Smooth muscle cell (in vitro differentiated cells): ENCODE data around the gene MEP1B. TPM values are rescaled to one million over a fixed set of nuclear protein-coding genes. Genes with fewer than 3 reads are reported as not detected.
"Not testable (repeated sequence)": the region's sequence is repeated elsewhere in the genome, so short reads cannot be mapped to it uniquely, and the experiment has no call there.

Experiments used
- DNase-seq: peaks from one replicate; lab custom pipeline; 2025; ENCODE audit not compliant: unreplicated experiment; lab: John Stamatoyannopoulos, UW
- H2AFZ ChIP-seq: fragments of 200-600 bp; sonication (generic); 2 replicates; pipeline ENCODE4 v1.6.0; 2016; ENCODE audit warnings: antibody characterized with exemption, low read depth, mild to moderate bottlenecking
- H3F3A ChIP-seq: fragments of 200-600 bp; sonication (generic); 2 replicates; pipeline ENCODE4 v1.6.0; 2017; ENCODE audit warnings: antibody characterized with exemption, low read depth
- H3K27ac ChIP-seq: fragments of 200-600 bp; sonication (generic); 2 replicates; pipeline ENCODE4 v1.5.1; 2016; ENCODE audit warnings: low read depth, mild to moderate bottlenecking
- H3K27me3 ChIP-seq: fragments of 200-600 bp; sonication (generic); 2 replicates; pipeline ENCODE4 v1.6.1; 2016; ENCODE audit warnings: low read depth, mild to moderate bottlenecking
- H3K36me3 ChIP-seq: fragments of 200-600 bp; sonication (generic); 2 replicates; pipeline ENCODE4 v1.5.1; 2016; ENCODE audit warnings: low read depth
- H3K4me1 ChIP-seq: fragments of 200-600 bp; sonication (generic); 2 replicates; pipeline ENCODE4 v1.5.1; 2016; ENCODE audit warnings: low read depth
- H3K4me2 ChIP-seq: fragments of 200-600 bp; sonication (generic); 2 replicates; pipeline ENCODE4 v1.6.0; 2016; ENCODE audit warnings: mild to moderate bottlenecking
- H3K4me3 ChIP-seq: fragments of 200-600 bp; sonication (generic); 2 replicates; pipeline ENCODE4 v1.5.1; 2016; ENCODE audit warnings: mild to moderate bottlenecking
- H3K79me2 ChIP-seq: fragments of 200-600 bp; sonication (generic); 2 replicates; pipeline ENCODE4 v1.6.0; 2016; ENCODE audit warnings: low read depth, mild to moderate bottlenecking
- H3K9ac ChIP-seq: fragments of 200-600 bp; sonication (generic); 2 replicates; pipeline ENCODE4 v1.6.0; 2016; ENCODE audit warnings: low read depth
- H3K9me3 ChIP-seq: fragments of 200-600 bp; sonication (generic); replicated peaks from 2 replicates; pipeline ENCODE4 v1.5.1; 2016; ENCODE audit warnings: low read depth
- H4K20me1 ChIP-seq: fragments of 200-600 bp; sonication (generic); 2 replicates; pipeline ENCODE4 v1.6.0; 2016; ENCODE audit warnings: low read depth
- CTCF ChIP-seq: fragments of 200-600 bp; sonication (generic); IDR thresholded peaks from 2 replicates; pipeline ENCODE4 v1.5.1; 2017; ENCODE audit warnings: borderline replicate concordance, mild to moderate bottlenecking, antibody characterized with exemption; ENCODE audit not compliant: insufficient read depth, poor library complexity, severe bottlenecking
- WGBS: methylation state at CpG from one replicate; pipeline ENCODE4 v1.1.7; 2016; ENCODE audit warnings: low lambda C conversion rate; 5-methylcytosine and 5-hydroxymethylcytosine counted together
- polyA plus RNA-seq: library from polyadenylated mRNA; unstranded; fragments of >200 nt; fragmentation: Nextera tagmentation; extraction: Ambion mirVana; gene quantifications from 2 replicates; pipeline ENCODE4 v1.2.1, GENCODE V29; 2016
- total RNA-seq: library from RNA; depleted of rRNA; stranded (reverse); fragments of >200 nt; gene quantifications from 2 replicates; pipeline ENCODE4 v1.2.3, GENCODE V29; 2014

The MEP1B gene
- total and polyA plus RNA-seq, 2 experiments from 2014 or later: not detected

- Histone ChIP-seq H3K9ac (no peak overlapping the region), H3K27ac (no peak overlapping the region), H3K36me3 (no peaks in the 10 kb centered on the region), H3K79me2 (no peaks in the 10 kb centered on the region), H4K20me1 (no peaks in the 10 kb centered on the region), H3K9me3 (no peaks in the 10 kb centered on the region), H3K27me3 (peaks cover 2% of the 10 kb centered on the region), H2AFZ (no peak overlapping the region), H3K4me1 (no peaks in the 10 kb centered on the region), H3F3A (no peaks in the 10 kb centered on the region), H3K4me3 (no peak overlapping the region), H3K4me2 (no peak overlapping the region)
- TF ChIP-seq CTCF: no peak
- WGBS: 79% methylated on average over 3 of the region's 3 CpGs
- DNase-seq: no peak
These were observed 21.7 kb upstream of the MEP1B start for GRCh38 chr18:32167980-32168730.

GRCh38 chr18:32173654-32174053 is 16.2 kb upstream of the MEP1B start:
- H3K27ac ChIP-seq: no peak overlapping the region
- no peaks in the 10 kb centered on the region for H3K4me1 ChIP-seq
- H3K4me3 ChIP-seq: no peak overlapping the region
- no peak overlapping the region for H2AFZ ChIP-seq
- no peaks in the 10 kb centered on the region for H3K79me2 ChIP-seq
- H3K9me3 ChIP-seq: no peaks in the 10 kb centered on the region
- no peaks in the 10 kb centered on the region for H3K27me3 ChIP-seq
- DNase-seq: no peak
- H3K36me3 ChIP-seq: no peaks in the 10 kb centered on the region
- 87% methylated on average over 3 of the region's 3 CpGs for WGBS
- H4K20me1 ChIP-seq: no peaks in the 10 kb centered on the region
- no peaks in the 10 kb centered on the region for H3F3A ChIP-seq
- H3K4me2 ChIP-seq: no peak overlapping the region
- no peak for TF ChIP-seq CTCF
- no peak overlapping the region for H3K9ac ChIP-seq

GRCh38 chr18:32174719-32175118 is 15.1 kb upstream of the MEP1B start:
- no peak overlapping the region for H3K27ac ChIP-seq
- H3K4me3 ChIP-seq: no peak overlapping the region
- DNase-seq: no peak
- H3K9ac ChIP-seq: no peak overlapping the region
- no peaks in the 10 kb centered on the region for H3K79me2 ChIP-seq
- TF ChIP-seq CTCF: no peak
- 87% methylated on average over 7 of the region's 7 CpGs for WGBS
- no peaks in the 10 kb centered on the region for H4K20me1 ChIP-seq
- H2AFZ ChIP-seq: no peak overlapping the region
- no peaks in the 10 kb centered on the region for H3K36me3 ChIP-seq
- H3K27me3 ChIP-seq: no peaks in the 10 kb centered on the region
- no peaks in the 10 kb centered on the region for H3F3A ChIP-seq
- H3K4me1 ChIP-seq: no peaks in the 10 kb centered on the region
- H3K4me2 ChIP-seq: no peak overlapping the region
- H3K9me3 ChIP-seq: no peaks in the 10 kb centered on the region

GRCh38 chr18:32175265-32175664 is 14.6 kb upstream of the MEP1B start:
- no peak overlapping the region for H3K27ac ChIP-seq
- H3K27me3 ChIP-seq: no peaks in the 10 kb centered on the region
- no peaks in the 10 kb centered on the region for H3K79me2 ChIP-seq
- 100% methylated on average over 1 of the region's 1 CpG for WGBS
- no peak overlapping the region for H3K9ac ChIP-seq
- no peaks in the 10 kb centered on the region for H3K9me3 ChIP-seq
- no peaks in the 10 kb centered on the region for H3F3A ChIP-seq
- H2AFZ ChIP-seq: no peak overlapping the region
- H3K36me3 ChIP-seq: no peaks in the 10 kb centered on the region
- H3K4me2 ChIP-seq: no peak overlapping the region
- no peak for DNase-seq
- TF ChIP-seq CTCF: no peak
- no peak overlapping the region for H3K4me3 ChIP-seq
- no peaks in the 10 kb centered on the region for H3K4me1 ChIP-seq
- H4K20me1 ChIP-seq: no peaks in the 10 kb centered on the region

- not testable (repeated sequence) for H3K79me2 ChIP-seq, H3F3A ChIP-seq, H3K9ac ChIP-seq, H2AFZ ChIP-seq, H3K27me3 ChIP-seq, H4K20me1 ChIP-seq, H3K36me3 ChIP-seq, H3K9me3 ChIP-seq, H3K4me1 ChIP-seq, DNase-seq, H3K27ac ChIP-seq, H3K4me2 ChIP-seq, H3K4me3 ChIP-seq
- WGBS: 79% methylated on average over 1 of the region's 1 CpG
These were observed 13.1 kb upstream of the MEP1B start for GRCh38 chr18:32176745-32177144.
